ENCODE data around the gene TECTA. TPM values are rescaled to one million over a fixed set of nuclear protein-coding genes. Genes with fewer than 3 reads are reported as not detected.

The TECTA gene
- total RNA-seq, 1 donor from 2014 or later: 1.2 TPM

Other genes starting within 250 kb of the TECTA start
- 32.9 TPM for gene TBCEL, start 77.1 kb upstream of the TECTA start, total RNA-seq
- gene SC5D, start 191.5 kb downstream of the TECTA start, total RNA-seq: 20.6 TPM